H1 (cell line): ENCODE data around the gene PSMG2. TPM values are rescaled to one million over a fixed set of nuclear protein-coding genes. Genes with fewer than 3 reads are reported as not detected.

Experiments
- BCL11A ChIP-seq, 2 experiments: IDR thresholded peaks; one replicate each; pipeline ENCODE4 v1.6.1; 2011; ENCODE audit warnings: low read depth in 2 of 2, low read length in 2 of 2, mild to moderate bottlenecking in 2 of 2
- PHF8 ChIP-seq: fragments of 200-600 bp; sonication (generic); conservative IDR thresholded peaks from 2 replicates; pipeline ENCODE4 v1.7.1; 2012; ENCODE audit warnings: low read depth, mild to moderate bottlenecking, inconsistent platforms, low read length, moderate library complexity
- SUZ12 ChIP-seq: fragments of 200-600 bp; sonication (generic); IDR thresholded peaks from 2 replicates; pipeline ENCODE4 v1.6.1; 2012; ENCODE audit warnings: mild to moderate bottlenecking, inconsistent platforms, low read length, moderate library complexity, mixed read lengths
- polyA plus RNA-seq, 7 experiments: library from polyadenylated mRNA; depleted of rRNA in 3 of 7; stranded (reverse) in 5 of 7; unstranded in 2 of 7; fragments of >200 nt in 5 of 7; fragments of 200-250 nt in 2 of 7; gene quantifications; 1 replicate in 5 of 7; 2 replicates in 1 of 7; 4 replicates in 1 of 7; pipeline versions ENCODE4 v1.2.1 to v1.2.3, GENCODE V29; 2011 to 2013; ENCODE audit warnings: missing spikeins in 2 of 7, mixed read lengths in 2 of 7
- total RNA-seq: library from RNA; stranded (reverse); fragmentation: NEBNext Ultra II Directional; extraction: Animal tissue kit (Norgen Biotek cat#: 25700); gene quantifications from 2 replicates; pipeline ENCODE4 v1.2.1, GENCODE V29; 2021
- TF ChIP-seq, protein P1 (sequence below): IDR thresholded peaks from 2 replicates; pipeline ENCODE4 v1.6.1; 2012; ENCODE audit warnings: inconsistent platforms

The PSMG2 gene
- total and polyA plus RNA-seq, 2 of the 8 experiments (the other 6 are each of a cell fraction or from before 2014, with no cell fraction given) = 52.9 to 79.3 TPM

DNA sequence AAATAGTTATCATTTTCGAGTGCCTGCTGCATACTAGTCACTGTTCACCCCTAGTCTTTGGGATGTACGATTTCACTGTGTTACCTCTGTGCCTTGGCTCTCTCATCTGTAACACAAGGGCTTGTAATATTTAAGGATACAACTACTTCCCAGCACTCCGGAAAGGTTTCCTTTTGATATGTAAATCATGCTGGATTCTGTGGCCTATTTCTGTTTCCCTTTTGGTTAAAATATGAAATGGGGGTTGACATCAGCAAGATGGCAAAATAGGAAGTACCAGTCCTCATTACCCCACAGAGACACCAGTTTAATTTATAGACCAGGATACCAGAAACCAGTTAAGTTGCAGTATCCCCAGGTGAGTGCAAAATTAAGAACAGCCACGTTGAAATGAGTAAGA lies 23.5 kb downstream of the PSMG2 start (continued):
- TF ChIP-seq, protein P1, sequence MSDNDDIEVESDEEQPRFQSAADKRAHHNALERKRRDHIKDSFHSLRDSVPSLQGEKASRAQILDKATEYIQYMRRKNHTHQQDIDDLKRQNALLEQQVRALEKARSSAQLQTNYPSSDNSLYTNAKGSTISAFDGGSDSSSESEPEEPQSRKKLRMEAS = no peak
- TF ChIP-seq SUZ12 (no peak), PHF8 (no peak), BCL11A (IDR thresholded peaks at IDR 0.05; ENCODE audit: low read depth in 2 of 2, low read length in 2 of 2) (no peak)
- TF ChIP-seq, all 59 proteins: peak for 0
